Esophagus squamous epithelium (tissue), 5 donors: Measurements from ENCODE around the gene TIAM2. TPM values are rescaled to one million over a fixed set of nuclear protein-coding genes. Genes with fewer than 3 reads are reported as not detected.
A peak's percentile ranks its signal among the peaks of the same experiment; 100 is the strongest.

Experiments used
- DNase-seq: peaks from one replicate; lab custom pipeline; 2025; lab: John Stamatoyannopoulos, UW
- H3K27ac ChIP-seq, 4 donors: fragments of 200-600 bp; sonication (generic); one replicate each; pipeline ENCODE4 v1.5.1; 2016 to 2019; ENCODE audit warnings: mild to moderate bottlenecking in 1 of 4
- H3K27me3 ChIP-seq, 4 donors: fragments of 200-600 bp; sonication (generic); 1 replicate in 3 of 4; 2 replicates in 1 of 4; pipeline versions ENCODE4 v1.5.1 to v1.6.0; 2017 to 2021; ENCODE audit warnings: antibody characterized with exemption in 1 of 4
- H3K36me3 ChIP-seq, 3 donors: fragments of 200-600 bp; sonication (generic); one replicate each; pipeline ENCODE4 v1.5.1; 2016 to 2019
- H3K4me1 ChIP-seq, 3 donors: fragments of 200-600 bp; sonication (generic); one replicate each; pipeline ENCODE4 v1.5.1; 2017 to 2019
- H3K4me3 ChIP-seq, 4 donors: fragments of 200-600 bp; sonication (generic); 1 replicate in 3 of 4; 2 replicates in 1 of 4; pipeline ENCODE4 v1.5.1; 2016 to 2019; ENCODE audit warnings: mild to moderate bottlenecking in 2 of 4, moderate library complexity in 1 of 4
- H3K9me3 ChIP-seq, 3 donors: fragments of 200-600 bp; sonication (generic); one replicate each; pipeline ENCODE4 v1.5.1; 2016 to 2019
- POLR2A ChIP-seq, 4 donors: fragments of 450-650 bp; IDR thresholded peaks; one replicate each; pipeline ENCODE4 v1.6.1; 2017; ENCODE audit warnings: antibody characterized with exemption in 4 of 4, mild to moderate bottlenecking in 4 of 4, moderate library complexity in 3 of 4
- WGBS, 2 donors: methylation state at CpG; one replicate each; pipeline ENCODE4 v1.1.5; 2018; 5-methylcytosine and 5-hydroxymethylcytosine counted together
- intact Hi-C: fragments of 100-400 bp; cut with DNase I; formaldehyde crosslinking; loops from one replicate; pipeline ENCODE4 v1.15.0; 2022
- total RNA-seq, 4 donors: library from RNA; depleted of rRNA; stranded (reverse); fragments of >200 nt; gene quantifications; one replicate each; pipeline ENCODE4 v1.1.0, GENCODE V29; 2016
- TF ChIP-seq, protein P1 (sequence below), 6 experiments: fragments of 450-650 bp in 4 of 6; fragments of 200-600 bp in 2 of 6; sonication (generic) in 2 of 6; IDR thresholded peaks; one replicate each; pipeline ENCODE4 v1.5.1; 2016 to 2019; ENCODE audit warnings: antibody characterized with exemption in 6 of 6, mild to moderate bottlenecking in 4 of 6, moderate library complexity in 4 of 6
- donor health status: DM: yes; HTN: yes; CAD: no.

The TIAM2 gene
- total RNA-seq, 4 donors from 2014 or later = 2.3 to 10.3 (median 5.6) TPM

- no peak for DNase-seq
- Histone ChIP-seq H3K4me3 (no peak overlapping the region), H3K36me3 (no peaks in the 10 kb centered on the region), H3K27ac (peak overlapping the region; percentile 40 to 84 (median 59)), H3K9me3 (no peaks in the 10 kb centered on the region), H3K27me3 (no peaks in the 10 kb centered on the region), H3K4me1 (peaks cover 8 to 60% (median 26%) of the 10 kb centered on the region in 3 donors)
- intact Hi-C loops = no loop called here
- TF ChIP-seq, protein P1, sequence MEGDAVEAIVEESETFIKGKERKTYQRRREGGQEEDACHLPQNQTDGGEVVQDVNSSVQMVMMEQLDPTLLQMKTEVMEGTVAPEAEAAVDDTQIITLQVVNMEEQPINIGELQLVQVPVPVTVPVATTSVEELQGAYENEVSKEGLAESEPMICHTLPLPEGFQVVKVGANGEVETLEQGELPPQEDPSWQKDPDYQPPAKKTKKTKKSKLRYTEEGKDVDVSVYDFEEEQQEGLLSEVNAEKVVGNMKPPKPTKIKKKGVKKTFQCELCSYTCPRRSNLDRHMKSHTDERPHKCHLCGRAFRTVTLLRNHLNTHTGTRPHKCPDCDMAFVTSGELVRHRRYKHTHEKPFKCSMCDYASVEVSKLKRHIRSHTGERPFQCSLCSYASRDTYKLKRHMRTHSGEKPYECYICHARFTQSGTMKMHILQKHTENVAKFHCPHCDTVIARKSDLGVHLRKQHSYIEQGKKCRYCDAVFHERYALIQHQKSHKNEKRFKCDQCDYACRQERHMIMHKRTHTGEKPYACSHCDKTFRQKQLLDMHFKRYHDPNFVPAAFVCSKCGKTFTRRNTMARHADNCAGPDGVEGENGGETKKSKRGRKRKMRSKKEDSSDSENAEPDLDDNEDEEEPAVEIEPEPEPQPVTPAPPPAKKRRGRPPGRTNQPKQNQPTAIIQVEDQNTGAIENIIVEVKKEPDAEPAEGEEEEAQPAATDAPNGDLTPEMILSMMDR (IDR thresholded peaks at IDR 0.05) = no peak
- TF ChIP-seq POLR2A (IDR thresholded peaks at IDR 0.05) = no peak
- 29 to 33% methylated on average over 2 of the region's 2 CpGs for WGBS, 2 donors
These were observed 279.0 kb downstream of the TIAM2 start for GRCh38 chr6:155274106-155274505.

DNA sequence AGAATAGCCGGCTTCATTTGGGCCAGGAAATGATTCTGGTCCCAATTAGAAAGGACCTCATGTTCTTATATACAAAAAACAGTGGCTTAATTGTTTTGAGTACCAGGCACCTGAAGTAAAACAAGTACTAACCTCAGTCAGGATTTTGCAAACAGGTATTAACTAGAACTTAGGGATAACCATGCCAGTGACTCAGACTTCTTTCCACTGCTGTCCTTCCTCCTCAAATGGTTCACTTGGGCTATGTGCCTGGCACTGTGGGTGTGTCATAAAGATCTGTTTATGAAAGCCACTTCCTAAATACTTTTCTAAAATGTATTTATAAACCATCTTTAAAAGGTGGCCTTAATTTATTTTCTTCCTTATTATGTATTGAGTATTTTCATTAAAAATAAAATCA is 279.4 kb downstream of the TIAM2 start:
- intact Hi-C loops = no loop called here
- no peaks in the 10 kb centered on the region for H3K9me3 ChIP-seq
- peaks cover 8 to 60% (median 26%) of the 10 kb centered on the region in 3 donors for H3K4me1 ChIP-seq
- 20 to 35% methylated on average over 1 of the region's 1 CpG for WGBS, 2 donors
- peak overlapping the region; percentile 40 to 84 (median 59) for H3K27ac ChIP-seq
- no peaks in the 10 kb centered on the region for H3K27me3 ChIP-seq
- H3K4me3 ChIP-seq = no peak overlapping the region
- peaks cover 0 to 4% (median 0%) of the 10 kb centered on the region in 3 donors for H3K36me3 ChIP-seq
- TF ChIP-seq, protein P1 (IDR thresholded peaks at IDR 0.05) = no peak
- no peak for TF ChIP-seq POLR2A (IDR thresholded peaks at IDR 0.05)
- no peak for DNase-seq

DNA sequence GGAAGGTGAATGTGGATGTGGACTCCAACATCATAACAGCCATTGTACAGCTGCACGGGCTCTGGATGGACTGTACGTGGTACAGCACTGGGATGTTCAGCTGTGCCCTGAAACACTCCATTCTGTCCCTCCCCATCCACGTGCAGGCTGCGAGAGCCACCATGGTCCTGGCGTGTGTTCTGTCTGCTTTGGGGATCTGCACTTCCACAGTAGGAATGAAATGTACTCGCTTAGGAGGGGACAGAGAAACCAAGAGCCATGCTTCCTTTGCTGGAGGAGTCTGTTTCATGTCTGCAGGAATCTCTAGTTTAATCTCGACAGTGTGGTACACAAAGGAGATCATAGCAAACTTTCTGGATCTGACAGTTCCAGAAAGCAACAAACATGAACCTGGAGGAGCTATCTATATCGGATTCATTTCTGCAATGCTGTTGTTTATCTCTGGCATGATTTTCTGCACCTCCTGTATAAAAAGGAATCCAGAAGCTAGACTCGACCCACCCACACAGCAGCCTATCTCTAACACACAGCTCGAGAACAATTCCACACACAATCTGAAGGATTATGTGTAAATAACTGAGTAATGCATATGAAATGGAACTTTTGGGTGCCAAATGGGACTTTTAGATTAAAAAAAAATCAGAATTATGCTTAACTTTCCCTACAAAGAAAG is 280.8 kb downstream of the TIAM2 start:
- peaks cover 0 to 17% (median 0%) of the 10 kb centered on the region in 3 donors for H3K36me3 ChIP-seq
- H3K9me3 ChIP-seq = no peaks in the 10 kb centered on the region
- 55 to 85% methylated on average over 5 to 10 of the region's 10 CpGs for WGBS, 2 donors
- TF ChIP-seq, protein P1 (IDR thresholded peaks at IDR 0.05) = no peak
- TF ChIP-seq POLR2A (IDR thresholded peaks at IDR 0.05) = no peak
- no peak overlapping the region for H3K4me3 ChIP-seq
- DNase-seq = no peak
- peak overlapping the region in 3 of 4 donors; percentile 17 to 72 (median 24) for H3K27ac ChIP-seq
- H3K4me1 ChIP-seq = peaks cover 8 to 60% (median 26%) of the 10 kb centered on the region in 3 donors
- H3K27me3 ChIP-seq = no peaks in the 10 kb centered on the region
- intact Hi-C loops = no loop called here

DNA sequence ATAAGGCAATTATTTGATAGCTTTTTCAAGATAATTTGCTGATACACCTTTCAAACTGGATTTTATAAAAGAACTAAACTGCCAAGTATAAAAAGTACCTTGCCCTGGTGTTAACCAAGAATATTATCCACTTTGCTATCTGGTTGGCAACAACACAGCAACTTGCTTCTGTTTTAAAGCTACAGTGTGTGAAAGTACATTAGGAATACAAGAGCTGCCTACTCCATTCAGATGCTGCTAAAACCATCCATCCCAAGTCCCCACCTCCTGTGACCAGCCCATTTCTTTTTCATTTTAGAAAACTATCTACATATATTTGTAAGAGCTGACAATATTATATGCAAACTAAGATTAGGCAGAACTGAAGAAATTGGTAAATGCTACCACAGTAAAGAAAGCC is 281.5 kb downstream of the TIAM2 start:
- TF ChIP-seq, protein P1 (IDR thresholded peaks at IDR 0.05) = no peak
- no peak for TF ChIP-seq POLR2A (IDR thresholded peaks at IDR 0.05)
- no peak overlapping the region for H3K4me3 ChIP-seq
- H3K27ac ChIP-seq = peak overlapping the region in 1 of 4 donors; percentile 33
- H3K4me1 ChIP-seq = peaks cover 8 to 60% (median 26%) of the 10 kb centered on the region in 3 donors
- H3K27me3 ChIP-seq = no peaks in the 10 kb centered on the region
- no peaks in the 10 kb centered on the region for H3K9me3 ChIP-seq
- peaks cover 0 to 17% (median 0%) of the 10 kb centered on the region in 3 donors for H3K36me3 ChIP-seq
- intact Hi-C loops = no loop called here
- no peak for DNase-seq

GRCh38 chr6:155278319-155279049 is 283.4 kb downstream of the TIAM2 start:
- intact Hi-C loops = no loop called here
- H3K27ac ChIP-seq = peak overlapping the region in 3 of 4 donors; percentile 2 to 13 (median 6)
- no peak for TF ChIP-seq POLR2A (IDR thresholded peaks at IDR 0.05)
- TF ChIP-seq, protein P1 (IDR thresholded peaks at IDR 0.05) = no peak
- WGBS, 2 donors = 67 to 69% methylated on average over 4 to 5 of the region's 5 CpGs
- H3K27me3 ChIP-seq = no peaks in the 10 kb centered on the region
- H3K9me3 ChIP-seq = no peaks in the 10 kb centered on the region
- H3K4me3 ChIP-seq = no peak overlapping the region
- H3K4me1 ChIP-seq = peaks cover 4 to 42% (median 20%) of the 10 kb centered on the region in 3 donors
- no peak for DNase-seq
- H3K36me3 ChIP-seq = peaks cover 0 to 36% (median 0%) of the 10 kb centered on the region in 3 donors
